Measurements from ENCODE around the gene TMEM63A. TPM values are rescaled to one million over a fixed set of nuclear protein-coding genes. Genes with fewer than 3 reads are reported as not detected.

The TMEM63A gene
- total and polyA plus RNA-seq, 2 of the 13 experiments (the other 11 are each of a cell fraction or from before 2014, with no cell fraction given) = 23.9 to 53.3 TPM

DNA sequence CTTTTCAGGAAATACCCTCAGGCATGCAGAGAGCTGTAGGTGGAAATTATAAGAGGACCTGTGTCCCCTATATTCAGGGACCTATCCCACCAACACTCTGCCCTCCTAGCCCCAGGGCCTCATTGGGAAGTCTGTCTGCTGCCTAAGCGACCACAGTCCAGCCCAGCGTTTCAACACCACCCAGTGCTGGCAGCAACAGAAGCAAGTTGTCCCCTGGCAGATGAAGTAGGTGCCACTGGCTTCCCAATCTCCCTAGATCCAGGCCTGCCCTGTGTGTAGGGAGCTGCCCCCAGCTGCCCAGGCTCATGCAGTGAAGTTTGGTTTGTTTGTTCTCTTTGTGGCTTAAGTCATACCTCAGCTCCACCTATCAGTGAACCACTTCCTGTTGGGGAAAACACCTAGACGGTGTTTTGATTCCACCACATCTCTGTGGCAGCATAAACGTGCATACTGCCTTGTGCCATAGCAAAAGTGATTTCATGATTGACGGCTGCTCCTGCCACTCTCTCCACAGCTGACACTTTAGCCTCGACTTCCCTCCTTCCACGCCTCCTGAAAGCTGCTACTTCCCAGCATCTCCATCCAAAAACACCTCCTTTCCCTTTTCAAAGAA, 14.9 kb upstream of the TMEM63A start (continued):
- TF ChIP-seq ZBTB3 (CRISPR knock-in tag; IDR thresholded peaks at IDR 0.05; ENCODE audit: borderline replicate concordance, low read depth) (no peak), ZSCAN29 (CRISPR knock-in tag; conservative IDR thresholded peaks at IDR 0.05) (no peak), ZNF230 (CRISPR knock-in tag; IDR thresholded peaks at IDR 0.05) (no peak), HOMEZ (CRISPR knock-in tag; IDR thresholded peaks at IDR 0.05; ENCODE audit: low read depth) (no peak), ZNF646 (CRISPR knock-in tag; IDR thresholded peaks at IDR 0.05) (no peak), ZC3H4 (CRISPR knock-in tag; IDR thresholded peaks at IDR 0.05; ENCODE audit: borderline replicate concordance) (no peak)
- TF ChIP-seq, protein P1, sequence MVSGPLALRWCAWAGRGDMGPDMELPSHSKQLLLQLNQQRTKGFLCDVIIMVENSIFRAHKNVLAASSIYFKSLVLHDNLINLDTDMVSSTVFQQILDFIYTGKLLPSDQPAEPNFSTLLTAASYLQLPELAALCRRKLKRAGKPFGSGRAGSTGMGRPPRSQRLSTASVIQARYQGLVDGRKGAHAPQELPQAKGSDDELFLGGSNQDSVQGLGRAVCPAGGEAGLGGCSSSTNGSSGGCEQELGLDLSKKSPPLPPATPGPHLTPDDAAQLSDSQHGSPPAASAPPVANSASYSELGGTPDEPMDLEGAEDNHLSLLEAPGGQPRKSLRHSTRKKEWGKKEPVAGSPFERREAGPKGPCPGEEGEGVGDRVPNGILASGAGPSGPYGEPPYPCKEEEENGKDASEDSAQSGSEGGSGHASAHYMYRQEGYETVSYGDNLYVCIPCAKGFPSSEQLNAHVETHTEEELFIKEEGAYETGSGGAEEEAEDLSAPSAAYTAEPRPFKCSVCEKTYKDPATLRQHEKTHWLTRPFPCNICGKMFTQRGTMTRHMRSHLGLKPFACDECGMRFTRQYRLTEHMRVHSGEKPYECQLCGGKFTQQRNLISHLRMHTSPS (CRISPR knock-in tag; IDR thresholded peaks at IDR 0.05; ENCODE audit: low read depth) = no peak; the same call in 1 of the 2 replicates

Measured in HepG2 (cell line).